Measurements from ENCODE around the gene ZNF586. TPM values are rescaled to one million over a fixed set of nuclear protein-coding genes. Genes with fewer than 3 reads are reported as not detected.

Gene ZNF586
- total RNA-seq (18.7 TPM), polyA plus RNA-seq (ENCODE audit: insufficient read depth, low read depth, low replicate concordance) (6.3 TPM)
- long read RNA-seq, donor 1, partial matches to known transcripts = 12 of 13 reads
- long read RNA-seq, donor 1, other reads (novel, unspliced or antisense) = 0 of 13 reads
- long read RNA-seq, donor 2, partial matches to known transcripts = 7 of 7 reads
- long read RNA-seq, donor 2, other reads (novel, unspliced or antisense) = 0 of 7 reads
- long read RNA-seq, donor 3, partial matches to known transcripts = 5 of 5 reads
- long read RNA-seq, donor 3, other reads (novel, unspliced or antisense) = 0 of 5 reads
- long read RNA-seq, donor 4, partial matches to known transcripts = 5 of 8 reads
- long read RNA-seq, donor 4, other reads (novel, unspliced or antisense) = 0 of 8 reads
- long read RNA-seq, donor 5 = 0 reads
- long read RNA-seq, donor 6, partial matches to known transcripts = 0 of 1 reads
- long read RNA-seq, donor 6, other reads (novel, unspliced or antisense) = 0 of 1 reads
- long read RNA-seq, donor 7, partial matches to known transcripts = 2 of 10 reads
- long read RNA-seq, donor 7, other reads (novel, unspliced or antisense) = 6 of 10 reads
- long read RNA-seq, donor 8, partial matches to known transcripts = 0 of 4 reads
- long read RNA-seq, donor 8, other reads (novel, unspliced or antisense) = 0 of 4 reads
- long read RNA-seq, donor 9, partial matches to known transcripts = 0 of 2 reads
- long read RNA-seq, donor 9, other reads (novel, unspliced or antisense) = 0 of 2 reads
- long read RNA-seq, donor 10, partial matches to known transcripts = 14 of 18 reads
- long read RNA-seq, donor 10, other reads (novel, unspliced or antisense) = 0 of 18 reads

- FAIRE-seq (no peak), DNase-seq (peak; percentile 92 to 97 (median 95))
- H3K36me3 ChIP-seq (ENCODE audit: control insufficient read depth in 2 of 3, insufficient read depth in 3 of 3, low read length in 3 of 3) = peaks cover 0 to 6% (median 2%) of the 10 kb centered on the region in 3 donors
- H3K4me1 ChIP-seq (ENCODE audit: control insufficient read depth in 2 of 3, insufficient read depth in 2 of 3, low read depth in 1 of 3, low read length in 3 of 3) = peaks cover 0 to 5% (median 3%) of the 10 kb centered on the region in 3 donors
- H3K27me3 ChIP-seq (ENCODE audit: control insufficient read depth, insufficient read depth, low read length) = no peaks in the 10 kb centered on the region
- no peak for TF ChIP-seq CTCF (IDR thresholded peaks at IDR 0.05; ENCODE audit: borderline replicate concordance, extremely low read depth, insufficient read depth)
- H3K4me3 ChIP-seq (ENCODE audit: low read length in 3 of 3) = peak within 1 kb of the TSS; percentile 64 to 81 (median 76)
- H3K9ac ChIP-seq (ENCODE audit: low read length in 3 of 3) = peak within 1 kb of the TSS; percentile 26 to 67 (median 45)
- intact Hi-C loops (cut with DNase I) = no loop called here
- no peaks in the 10 kb centered on the region for H3K9me3 ChIP-seq (ENCODE audit: control insufficient read depth in 2 of 3, insufficient read depth in 1 of 3, low read length in 3 of 3)
- H3K27ac ChIP-seq (ENCODE audit: low read depth in 2 of 2, low read length in 2 of 2) = peak within 1 kb of the TSS; percentile 70 to 76
Observed at GRCh38 chr19:57769345-57770131, at the start of gene ZNF586. Gene ZNF586, plus strand, starts transcription at chr19:57769676. Its CDS starts 167 bp downstream, at chr19:57769843.

- Histone ChIP-seq H3K9me3 (ENCODE audit: control insufficient read depth in 2 of 3, insufficient read depth in 1 of 3, low read length in 3 of 3) (peaks cover 7 to 52% (median 8%) of the 10 kb centered on the region in 3 donors), H3K4me1 (ENCODE audit: control insufficient read depth in 2 of 3, insufficient read depth in 2 of 3, low read depth in 1 of 3, low read length in 3 of 3) (no peaks in the 10 kb centered on the region), H3K36me3 (ENCODE audit: control insufficient read depth in 2 of 3, insufficient read depth in 3 of 3, low read length in 3 of 3) (peaks cover 22 to 39% (median 28%) of the 10 kb centered on the region in 3 donors), H3K9ac (ENCODE audit: low read length in 3 of 3) (no peak overlapping the region), H3K27me3 (ENCODE audit: control insufficient read depth, insufficient read depth, low read length) (no peaks in the 10 kb centered on the region), H3K27ac (ENCODE audit: low read depth in 2 of 2, low read length in 2 of 2) (no peak overlapping the region), H3K4me3 (ENCODE audit: low read length in 3 of 3) (no peak overlapping the region)
- intact Hi-C loops (cut with DNase I) = no loop called here
- FAIRE-seq = no peak
- no peak for TF ChIP-seq CTCF (IDR thresholded peaks at IDR 0.05; ENCODE audit: borderline replicate concordance, extremely low read depth, insufficient read depth)
- no peak for DNase-seq
Observed at GRCh38 chr19:57719901-57720519, 49.5 kb upstream of the ZNF586 start.

- DNase-seq (no peak), FAIRE-seq (no peak)
- Histone ChIP-seq H3K4me1 (ENCODE audit: control insufficient read depth in 2 of 3, insufficient read depth in 2 of 3, low read depth in 1 of 3, low read length in 3 of 3) (no peaks in the 10 kb centered on the region), H3K27ac (ENCODE audit: low read depth in 2 of 2, low read length in 2 of 2) (no peak overlapping the region), H3K9me3 (ENCODE audit: control insufficient read depth in 2 of 3, insufficient read depth in 1 of 3, low read length in 3 of 3) (peaks cover 7 to 52% (median 8%) of the 10 kb centered on the region in 3 donors), H3K4me3 (ENCODE audit: low read length in 3 of 3) (no peak overlapping the region), H3K27me3 (ENCODE audit: control insufficient read depth, insufficient read depth, low read length) (no peaks in the 10 kb centered on the region), H3K36me3 (ENCODE audit: control insufficient read depth in 2 of 3, insufficient read depth in 3 of 3, low read length in 3 of 3) (peaks cover 22 to 39% (median 28%) of the 10 kb centered on the region in 3 donors), H3K9ac (ENCODE audit: low read length in 3 of 3) (no peak overlapping the region)
- intact Hi-C loops (cut with DNase I) = no loop called here
- TF ChIP-seq CTCF (IDR thresholded peaks at IDR 0.05; ENCODE audit: borderline replicate concordance, extremely low read depth, insufficient read depth) = no peak
Observed at GRCh38 chr19:57720878-57721277, 48.6 kb upstream of the ZNF586 start.

Measured in kidney (tissue), 22 donors.